LNCAP (cell line): Measurements from ENCODE around the gene TRIM14.

Experiments used
- TF ChIP-seq, protein P1 (sequence below): fragments of 450-650 bp; IDR thresholded peaks from 2 replicates; pipeline ENCODE4 v1.5.1; 2017; ENCODE audit warnings: mild to moderate bottlenecking

Gene TRIM14, protein sequence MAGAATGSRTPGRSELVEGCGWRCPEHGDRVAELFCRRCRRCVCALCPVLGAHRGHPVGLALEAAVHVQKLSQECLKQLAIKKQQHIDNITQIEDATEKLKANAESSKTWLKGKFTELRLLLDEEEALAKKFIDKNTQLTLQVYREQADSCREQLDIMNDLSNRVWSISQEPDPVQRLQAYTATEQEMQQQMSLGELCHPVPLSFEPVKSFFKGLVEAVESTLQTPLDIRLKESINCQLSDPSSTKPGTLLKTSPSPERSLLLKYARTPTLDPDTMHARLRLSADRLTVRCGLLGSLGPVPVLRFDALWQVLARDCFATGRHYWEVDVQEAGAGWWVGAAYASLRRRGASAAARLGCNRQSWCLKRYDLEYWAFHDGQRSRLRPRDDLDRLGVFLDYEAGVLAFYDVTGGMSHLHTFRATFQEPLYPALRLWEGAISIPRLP

DNA sequence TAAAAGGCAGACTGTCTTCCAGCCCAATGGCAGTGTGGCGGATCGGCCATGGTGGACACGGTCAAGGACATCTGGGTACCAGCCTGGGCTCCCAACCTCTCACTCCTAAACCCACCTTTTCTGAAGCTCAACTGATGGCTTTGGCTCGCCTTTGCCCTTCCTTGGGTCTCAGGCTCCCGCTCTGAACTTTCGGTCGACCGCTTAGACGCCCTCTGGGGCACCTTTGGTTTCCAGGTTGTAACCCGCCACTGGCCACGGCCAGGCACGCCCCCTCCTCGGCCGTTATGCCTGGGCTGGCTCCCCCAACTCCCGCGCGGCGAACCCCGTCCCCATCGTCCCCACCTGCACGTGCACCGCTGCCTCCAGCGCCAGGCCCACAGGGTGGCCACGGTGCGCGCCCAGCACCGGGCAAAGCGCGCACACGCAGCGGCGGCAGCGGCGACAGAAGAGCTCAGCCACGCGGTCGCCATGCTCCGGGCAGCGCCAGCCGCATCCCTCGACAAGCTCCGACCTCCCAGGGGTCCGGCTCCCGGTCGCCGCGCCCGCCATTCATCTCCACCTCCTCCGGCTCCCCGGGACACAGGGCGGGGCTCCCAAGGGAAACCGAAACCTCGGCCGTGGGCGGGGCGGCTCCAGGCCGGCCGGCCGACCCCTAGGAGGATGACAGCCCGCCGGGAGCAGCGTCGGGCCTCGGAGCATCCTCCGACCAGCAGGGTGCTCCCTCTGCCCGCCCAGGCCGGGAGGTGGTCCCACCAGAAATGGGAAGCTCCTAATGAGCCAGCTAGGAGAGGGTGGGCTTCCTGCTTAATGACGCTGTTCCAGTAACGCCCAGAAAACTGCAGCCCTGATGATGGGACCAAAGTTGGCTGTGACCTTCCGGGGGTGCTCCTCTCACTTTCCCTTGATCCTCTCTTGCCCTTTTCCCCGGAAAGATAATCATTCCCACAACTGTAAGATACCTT lies at the start of gene TRIM14:
TSS of gene TRIM14 (minus strand) at position 583 of the 962 bp plus-strand sequence. CDS start at position 549, 34 bp downstream.
- TF ChIP-seq, protein P1, sequence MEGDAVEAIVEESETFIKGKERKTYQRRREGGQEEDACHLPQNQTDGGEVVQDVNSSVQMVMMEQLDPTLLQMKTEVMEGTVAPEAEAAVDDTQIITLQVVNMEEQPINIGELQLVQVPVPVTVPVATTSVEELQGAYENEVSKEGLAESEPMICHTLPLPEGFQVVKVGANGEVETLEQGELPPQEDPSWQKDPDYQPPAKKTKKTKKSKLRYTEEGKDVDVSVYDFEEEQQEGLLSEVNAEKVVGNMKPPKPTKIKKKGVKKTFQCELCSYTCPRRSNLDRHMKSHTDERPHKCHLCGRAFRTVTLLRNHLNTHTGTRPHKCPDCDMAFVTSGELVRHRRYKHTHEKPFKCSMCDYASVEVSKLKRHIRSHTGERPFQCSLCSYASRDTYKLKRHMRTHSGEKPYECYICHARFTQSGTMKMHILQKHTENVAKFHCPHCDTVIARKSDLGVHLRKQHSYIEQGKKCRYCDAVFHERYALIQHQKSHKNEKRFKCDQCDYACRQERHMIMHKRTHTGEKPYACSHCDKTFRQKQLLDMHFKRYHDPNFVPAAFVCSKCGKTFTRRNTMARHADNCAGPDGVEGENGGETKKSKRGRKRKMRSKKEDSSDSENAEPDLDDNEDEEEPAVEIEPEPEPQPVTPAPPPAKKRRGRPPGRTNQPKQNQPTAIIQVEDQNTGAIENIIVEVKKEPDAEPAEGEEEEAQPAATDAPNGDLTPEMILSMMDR = peak; percentile 13; the same call in 1 of the 2 replicates

DNA sequence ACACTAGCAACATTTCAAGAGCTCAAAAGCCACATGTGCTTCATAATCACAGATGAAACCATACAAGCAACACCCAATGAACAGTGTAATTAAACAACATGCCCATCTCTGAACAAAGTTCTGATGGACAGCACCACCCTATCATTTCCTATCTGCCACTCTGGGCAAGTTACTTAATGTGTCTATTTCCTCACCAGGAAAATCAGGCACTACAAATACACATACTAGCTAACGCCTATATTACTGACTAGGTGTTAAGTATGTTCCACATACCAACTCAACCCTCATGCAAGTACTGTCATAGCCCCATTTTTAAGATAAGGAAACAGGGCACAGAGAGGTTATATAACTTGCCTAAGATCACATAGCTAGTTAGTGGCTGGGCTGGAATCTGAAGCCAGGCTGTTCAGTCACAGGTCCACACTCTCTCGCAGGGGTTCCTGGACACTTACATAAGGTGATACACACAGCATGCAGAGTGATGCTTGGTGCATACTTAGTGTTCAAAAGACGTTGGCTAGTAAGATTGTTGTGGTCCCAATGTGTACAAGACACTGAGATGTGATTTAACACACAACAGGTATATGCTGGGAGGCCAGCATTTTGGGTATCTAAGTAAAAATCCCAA lies 49.2 kb upstream of the TRIM14 start:
- TF ChIP-seq, protein P1 = no peak

DNA sequence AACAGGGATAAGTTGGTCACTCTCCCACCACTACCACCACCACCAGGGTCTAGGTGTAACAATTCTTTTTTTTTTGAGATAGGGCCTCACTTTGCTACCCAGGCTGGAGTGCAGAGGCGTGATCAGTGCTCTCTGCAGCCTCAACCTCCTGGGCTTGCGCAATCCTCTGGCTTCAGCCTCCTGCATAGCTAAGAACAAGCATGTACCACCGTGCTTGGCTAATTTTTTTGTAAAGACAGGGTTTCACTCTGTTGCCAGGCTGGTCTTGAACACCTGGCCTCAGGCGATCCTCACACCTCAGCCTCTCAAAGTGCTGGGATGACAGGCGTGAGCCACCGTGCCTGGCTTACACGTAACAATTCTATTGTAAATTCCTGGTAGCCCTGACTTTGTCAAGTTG lies 45.9 kb upstream of the TRIM14 start:
- TF ChIP-seq, protein P1 = no peak

DNA sequence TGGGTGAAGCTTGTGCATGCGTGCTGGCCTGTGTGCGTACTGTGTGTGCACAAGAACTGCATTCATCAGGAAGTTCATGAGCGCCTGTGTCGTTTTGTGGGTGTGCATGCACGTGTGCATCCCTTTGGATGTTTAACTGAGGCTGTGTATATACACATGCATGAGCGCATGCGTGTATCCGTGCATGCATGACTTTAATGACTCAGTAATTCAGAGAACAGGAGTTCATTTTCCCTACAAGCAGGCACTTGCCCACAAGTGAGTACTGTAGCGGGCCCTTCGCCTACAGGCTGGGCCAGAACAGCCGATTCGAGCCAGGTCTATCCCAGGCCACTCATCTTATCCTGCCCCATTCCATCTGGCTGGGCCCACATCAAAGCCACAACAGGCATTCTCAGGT lies 43.6 kb upstream of the TRIM14 start:
- TF ChIP-seq, protein P1 = no peak

DNA sequence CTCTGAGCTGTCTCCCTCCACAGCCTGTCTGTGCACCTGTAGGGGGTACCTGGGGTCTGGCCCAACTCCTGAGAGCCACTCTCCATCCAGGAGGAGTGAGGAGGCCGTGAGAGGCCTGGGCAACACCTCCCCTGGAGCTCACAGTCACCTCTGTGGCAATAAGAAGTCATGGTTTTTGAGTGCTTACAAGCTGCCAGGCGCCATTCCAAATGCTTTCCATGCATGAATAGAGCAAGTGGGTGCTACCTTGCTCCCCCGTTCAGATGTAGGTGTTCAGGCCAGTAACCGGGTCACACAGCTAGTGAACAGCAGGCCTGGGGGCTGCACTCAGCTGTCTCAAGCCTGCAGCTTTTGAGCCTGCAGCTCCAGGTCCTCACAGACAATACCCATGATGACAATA lies 42.8 kb upstream of the TRIM14 start:
- TF ChIP-seq, protein P1 = no peak

DNA sequence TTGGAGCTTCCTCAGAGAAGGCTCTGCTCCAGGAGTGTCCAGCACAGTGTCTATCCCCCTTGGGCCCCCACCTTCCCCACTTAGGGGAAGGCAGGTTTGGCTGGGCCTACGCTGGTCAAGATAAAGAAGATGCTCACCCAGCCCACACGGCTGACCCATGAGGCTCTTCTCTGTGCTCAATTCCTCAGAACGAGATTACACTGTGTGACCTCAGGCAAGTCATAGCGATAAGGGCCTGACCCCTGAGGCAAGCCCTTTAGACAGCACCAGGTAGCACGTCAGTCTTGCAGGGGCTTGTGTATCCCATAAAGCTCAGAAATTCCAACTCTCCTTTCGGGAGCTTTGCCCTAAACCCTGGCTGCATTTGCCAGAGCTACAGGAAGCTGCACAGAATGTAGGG lies 40.8 kb upstream of the TRIM14 start:
- TF ChIP-seq, protein P1 = no peak

DNA sequence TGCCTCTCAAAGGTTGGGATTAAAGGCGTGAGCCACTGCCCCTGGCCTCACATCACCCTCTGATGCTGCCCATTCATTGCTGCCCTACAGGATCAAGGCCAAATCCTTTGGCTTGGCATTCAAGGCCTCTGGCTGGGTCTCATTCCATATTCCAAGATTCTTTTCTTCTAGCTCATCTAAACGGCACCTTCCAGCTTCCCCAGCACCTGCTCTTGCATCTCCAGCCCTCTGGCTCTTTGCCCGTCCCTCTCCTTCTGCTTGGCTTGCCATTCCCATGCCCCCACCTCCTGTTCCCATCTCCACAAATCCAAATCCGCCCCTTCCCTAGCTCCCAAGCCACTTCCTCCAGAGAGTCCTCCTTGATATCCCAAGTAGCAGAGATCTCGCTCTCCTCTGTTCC lies 40.3 kb upstream of the TRIM14 start:
- TF ChIP-seq, protein P1 = no peak
